Ishikawa (cell line): ENCODE results near the gene PLCB4.

Experiments used
- CEBPB ChIP-seq: IDR thresholded peaks from 2 replicates; pipeline ENCODE4 v1.6.1; 2012
- CREB1 ChIP-seq: IDR thresholded peaks from 2 replicates; pipeline ENCODE4 v1.6.1; 2012; ENCODE audit warnings: low read depth
- EGR1 ChIP-seq: IDR thresholded peaks from 2 replicates; pipeline ENCODE4 v1.6.1; 2012
- EP300 ChIP-seq: IDR thresholded peaks from 2 replicates; pipeline ENCODE4 v1.6.1; 2012; ENCODE audit warnings: borderline replicate concordance
- FOXM1 ChIP-seq: IDR thresholded peaks from 2 replicates; pipeline ENCODE4 v1.6.1; 2012; ENCODE audit warnings: low read depth, borderline replicate concordance
- MAX ChIP-seq: IDR thresholded peaks from 2 replicates; pipeline ENCODE4 v1.6.1; 2012
- NFIC ChIP-seq: IDR thresholded peaks from 2 replicates; pipeline ENCODE4 v1.6.1; 2012
- RAD21 ChIP-seq: IDR thresholded peaks from 2 replicates; pipeline ENCODE4 v1.6.1; 2012; ENCODE audit warnings: low read depth
- REST ChIP-seq: IDR thresholded peaks from 2 replicates; pipeline ENCODE4 v1.6.1; 2012; ENCODE audit warnings: low read depth, mild to moderate bottlenecking
- TAF1 ChIP-seq: IDR thresholded peaks from 2 replicates; pipeline ENCODE4 v1.6.1; 2012; ENCODE audit warnings: low read depth, mild to moderate bottlenecking
- TCF12 ChIP-seq: IDR thresholded peaks from 2 replicates; pipeline ENCODE4 v1.6.1; 2012; ENCODE audit warnings: low read depth
- TEAD4 ChIP-seq: IDR thresholded peaks from 2 replicates; pipeline ENCODE4 v1.6.1; 2012
- USF1 ChIP-seq: IDR thresholded peaks from 2 replicates; pipeline ENCODE4 v1.6.1; 2012
- YY1 ChIP-seq: IDR thresholded peaks from 2 replicates; pipeline ENCODE4 v1.6.1; 2012; ENCODE audit warnings: low read depth
- ZBTB7A ChIP-seq: IDR thresholded peaks from 2 replicates; pipeline ENCODE4 v1.6.1; 2012; ENCODE audit warnings: low read depth

The PLCB4 gene

GRCh38 chr20:9501473-9501872 lies 432.6 kb downstream of the PLCB4 start:
- no peak for TF ChIP-seq EGR1
- no peak for TF ChIP-seq MAX
- no peak for TF ChIP-seq CEBPB
- no peak for TF ChIP-seq FOXM1
- no peak for TF ChIP-seq YY1

GRCh38 chr20:9503526-9504245 lies 434.8 kb downstream of the PLCB4 start:
- TF ChIP-seq RAD21 (peak; percentile 48; the same call in 1 of the 2 replicates), USF1 (no peak)

- no peak for TF ChIP-seq EP300
- no peak for TF ChIP-seq USF1
- no peak for TF ChIP-seq YY1
- TF ChIP-seq NFIC, result no peak
- TF ChIP-seq TEAD4, result no peak
- no peak for TF ChIP-seq CEBPB
- TF ChIP-seq TCF12, result no peak
- TF ChIP-seq EGR1, result no peak
- TF ChIP-seq ZBTB7A, result no peak
- no peak for TF ChIP-seq REST
- TF ChIP-seq RAD21, result no peak
- TF ChIP-seq FOXM1, result no peak
- no peak for TF ChIP-seq CREB1
- no peak for TF ChIP-seq MAX
- no peak for TF ChIP-seq TAF1
These were observed 437.5 kb downstream of the PLCB4 start for GRCh38 chr20:9506280-9506821.

- TF ChIP-seq TCF12 (no peak), MAX (no peak), USF1 (no peak), EP300 (no peak), CREB1 (no peak), TEAD4 (no peak), FOXM1 (no peak), ZBTB7A (no peak), RAD21 (no peak), YY1 (no peak), REST (no peak), EGR1 (no peak), NFIC (no peak), TAF1 (no peak), CEBPB (no peak)
These were observed 438.1 kb downstream of the PLCB4 start for GRCh38 chr20:9506964-9507369.

GRCh38 chr20:9507544-9508239 lies 438.8 kb downstream of the PLCB4 start:
- TF ChIP-seq FOXM1 (no peak), YY1 (no peak)

- TF ChIP-seq RAD21, result no peak
These were observed 439.4 kb downstream of the PLCB4 start for GRCh38 chr20:9508240-9508661.
